SHP77 (cell line): ENCODE results near the gene HSH2D.
A peak's percentile ranks its signal among the peaks of the same experiment; 100 is the strongest.
"Not testable (repeated sequence)": the region's sequence is repeated elsewhere in the genome, so short reads cannot be mapped to it uniquely, and the experiment has no call there.

Source experiments
- DNase-seq, 2 experiments: peaks; one replicate each; lab custom pipeline; 2025; lab: John Stamatoyannopoulos, UW

The HSH2D gene

GRCh38 chr19:16155128-16155527 lies 11.6 kb downstream of the HSH2D start:
- no peak for DNase-seq

- DNase-seq: no peak
These were observed 13.4 kb downstream of the HSH2D start for GRCh38 chr19:16156904-16157303.

GRCh38 chr19:16157601-16158000 lies 14.1 kb downstream of the HSH2D start:
- DNase-seq: no peak

- no peak for DNase-seq
These were observed 16.2 kb downstream of the HSH2D start for GRCh38 chr19:16159655-16160054.

- DNase-seq: no peak
These were observed 17.0 kb downstream of the HSH2D start for GRCh38 chr19:16160445-16160942.

GRCh38 chr19:16160943-16161560 lies 17.6 kb downstream of the HSH2D start:
- no peak for DNase-seq

- no peak for DNase-seq
These were observed 18.4 kb downstream of the HSH2D start for GRCh38 chr19:16161840-16162239.

GRCh38 chr19:16164222-16164890 lies 20.9 kb downstream of the HSH2D start:
- no peak for DNase-seq

GRCh38 chr19:16166417-16166816 lies 22.9 kb downstream of the HSH2D start:
- DNase-seq: no peak

- DNase-seq: no peak
These were observed 23.6 kb downstream of the HSH2D start for GRCh38 chr19:16167055-16167454.

- no peak for DNase-seq
These were observed 25.1 kb downstream of the HSH2D start for GRCh38 chr19:16168465-16169081.

GRCh38 chr19:16170134-16170533 lies 26.6 kb downstream of the HSH2D start:
- no peak for DNase-seq

GRCh38 chr19:16175954-16176353 lies 32.5 kb downstream of the HSH2D start:
- DNase-seq: no peak

GRCh38 chr19:16178866-16179265 lies 35.4 kb downstream of the HSH2D start:
- DNase-seq: not testable (repeated sequence)

- no peak for DNase-seq
These were observed 37.1 kb downstream of the HSH2D start for GRCh38 chr19:16180611-16181010.

- no peak for DNase-seq
These were observed 41.2 kb downstream of the HSH2D start for GRCh38 chr19:16184665-16185122.

GRCh38 chr19:16185123-16185767 lies 41.8 kb downstream of the HSH2D start, which contains the start of gene FAM32A:
TSS of gene FAM32A (plus strand) at chr19:16185410. CDS start at chr19:16185443, 33 bp downstream.
- peak; percentile 100 for DNase-seq

- DNase-seq: peak; percentile 53 to 63
These were observed 42.3 kb downstream of the HSH2D start for GRCh38 chr19:16185768-16186123.

- DNase-seq: no peak
These were observed 45.0 kb downstream of the HSH2D start for GRCh38 chr19:16188521-16188920.

GRCh38 chr19:16190198-16190597 lies 46.7 kb downstream of the HSH2D start:
- no peak for DNase-seq

GRCh38 chr19:16190736-16191135 lies 47.3 kb downstream of the HSH2D start:
- DNase-seq: no peak

GRCh38 chr19:16191216-16191908 lies 47.9 kb downstream of the HSH2D start:
- DNase-seq: no peak
